ENCODE results near the gene TRAPPC12. TPM values are rescaled to one million over a fixed set of nuclear protein-coding genes. Genes with fewer than 3 reads are reported as not detected.
"Not testable (repeated sequence)": the region's sequence is repeated elsewhere in the genome, so short reads cannot be mapped to it uniquely, and the experiment has no call there.

Gene TRAPPC12
- total RNA-seq, 1 experiment from 2014 or later: 63.2 TPM

GRCh38 chr2:3451926-3452671 is 72.6 kb downstream of the TRAPPC12 start:
- no peak for DNase-seq (ENCODE audit: low read depth)

- no peak for DNase-seq (ENCODE audit: low read depth)
Observed at GRCh38 chr2:3453190-3453999, 73.9 kb downstream of the TRAPPC12 start.

- DNase-seq (ENCODE audit: low read depth): not testable (repeated sequence)
Observed at GRCh38 chr2:3454005-3454404, 74.5 kb downstream of the TRAPPC12 start.

GRCh38 chr2:3454802-3455201 is 75.3 kb downstream of the TRAPPC12 start:
- no peak for DNase-seq (ENCODE audit: low read depth)

GRCh38 chr2:3456125-3456524 is 76.6 kb downstream of the TRAPPC12 start:
- DNase-seq (ENCODE audit: low read depth): no peak

- DNase-seq (ENCODE audit: low read depth): no peak
Observed at GRCh38 chr2:3457524-3458395, 78.3 kb downstream of the TRAPPC12 start.

- DNase-seq (ENCODE audit: low read depth): no peak
Observed at GRCh38 chr2:3458396-3459184, 79.1 kb downstream of the TRAPPC12 start.

- no peak for DNase-seq (ENCODE audit: low read depth)
Observed at GRCh38 chr2:3459185-3460015, 79.9 kb downstream of the TRAPPC12 start.

GRCh38 chr2:3460156-3460555 is 80.7 kb downstream of the TRAPPC12 start:
- no peak for DNase-seq (ENCODE audit: low read depth)

GRCh38 chr2:3460831-3461800 is 81.6 kb downstream of the TRAPPC12 start:
- no peak for DNase-seq (ENCODE audit: low read depth)

- DNase-seq (ENCODE audit: low read depth): no peak
Observed at GRCh38 chr2:3461801-3462492, 82.5 kb downstream of the TRAPPC12 start.

GRCh38 chr2:3462493-3463104 is 83.1 kb downstream of the TRAPPC12 start:
- DNase-seq (ENCODE audit: low read depth): no peak

GRCh38 chr2:3463186-3463835 is 83.8 kb downstream of the TRAPPC12 start:
- no peak for DNase-seq (ENCODE audit: low read depth)

GRCh38 chr2:3463944-3464343 is 84.5 kb downstream of the TRAPPC12 start:
- DNase-seq (ENCODE audit: low read depth): no peak

- no peak for DNase-seq (ENCODE audit: low read depth)
Observed at GRCh38 chr2:3464401-3465005, 85.0 kb downstream of the TRAPPC12 start.

GRCh38 chr2:3465328-3465727 is 85.8 kb downstream of the TRAPPC12 start:
- DNase-seq (ENCODE audit: low read depth): no peak
